GM19324 (cell line): Measurements from ENCODE around the gene SCGB1C2.

Source experiments
- ATAC-seq: cut with Tn5 transposase; IDR thresholded peaks from one replicate; pipeline ENCODE4 v1.9.1; 2021; ENCODE audit warnings: mild to moderate bottlenecking, moderate library complexity; ENCODE audit not compliant: unreplicated experiment, low FRiP score

Gene SCGB1C2

GRCh38 chr17:147796-148740 lies 10.7 kb downstream of the SCGB1C2 start:
- ATAC-seq, result no peak

- ATAC-seq, result no peak
Measured at GRCh38 chr17:148757-149156, 11.4 kb downstream of the SCGB1C2 start.

- ATAC-seq, result no peak
Measured at GRCh38 chr17:149231-149630, 11.9 kb downstream of the SCGB1C2 start.

- no peak for ATAC-seq
Measured at GRCh38 chr17:149897-150584, 12.7 kb downstream of the SCGB1C2 start.

GRCh38 chr17:151004-151403 lies 13.6 kb downstream of the SCGB1C2 start:
- no peak for ATAC-seq

GRCh38 chr17:151886-152859 lies 14.8 kb downstream of the SCGB1C2 start:
- ATAC-seq, result no peak

- ATAC-seq, result no peak
Measured at GRCh38 chr17:152860-153420, 15.6 kb downstream of the SCGB1C2 start.

GRCh38 chr17:153851-154250 lies 16.5 kb downstream of the SCGB1C2 start:
- ATAC-seq, result no peak

- ATAC-seq, result no peak
Measured at GRCh38 chr17:155576-155975, 18.2 kb downstream of the SCGB1C2 start.

GRCh38 chr17:156094-156621 lies 18.8 kb downstream of the SCGB1C2 start:
- ATAC-seq, result no peak

- no peak for ATAC-seq
Measured at GRCh38 chr17:156946-157345, 19.6 kb downstream of the SCGB1C2 start.

GRCh38 chr17:157901-158300 lies 20.5 kb downstream of the SCGB1C2 start:
- no peak for ATAC-seq

- no peak for ATAC-seq
Measured at GRCh38 chr17:158379-158778, 21.0 kb downstream of the SCGB1C2 start.

GRCh38 chr17:159609-160008 lies 22.2 kb downstream of the SCGB1C2 start:
- ATAC-seq, result no peak

GRCh38 chr17:160336-160735 lies 23.0 kb downstream of the SCGB1C2 start:
- ATAC-seq, result no peak

- ATAC-seq, result no peak
Measured at GRCh38 chr17:161481-161880, 24.1 kb downstream of the SCGB1C2 start.

- no peak for ATAC-seq
Measured at GRCh38 chr17:162689-163088, 25.3 kb downstream of the SCGB1C2 start.

- ATAC-seq, result no peak
Measured at GRCh38 chr17:163514-164098, 26.2 kb downstream of the SCGB1C2 start.
